HuH-7 (cell line): ENCODE measurements around the gene FHIT.

ENCODE experiments used
- DNase-seq: peaks from one replicate; pipeline ENCODE4 v3.0.0; 2011; ENCODE audit warnings: low spot score

The FHIT gene

GRCh38 chr3:60764870-60765269, 486.4 kb downstream of the FHIT start:
- DNase-seq: no peak

GRCh38 chr3:60760145-60760544, 491.1 kb downstream of the FHIT start:
- DNase-seq: no peak

GRCh38 chr3:60759439-60759838, 491.8 kb downstream of the FHIT start:
- DNase-seq: no peak

GRCh38 chr3:60758831-60759230, 492.4 kb downstream of the FHIT start:
- DNase-seq: no peak

GRCh38 chr3:60758171-60758570, 493.1 kb downstream of the FHIT start:
- no peak for DNase-seq

- no peak for DNase-seq
These were observed 493.5 kb downstream of the FHIT start for GRCh38 chr3:60757724-60758123.

- no peak for DNase-seq
These were observed 494.8 kb downstream of the FHIT start for GRCh38 chr3:60756241-60757030.

GRCh38 chr3:60755094-60755493, 496.2 kb downstream of the FHIT start:
- peak; percentile 20 for DNase-seq

GRCh38 chr3:60754617-60755016, 496.6 kb downstream of the FHIT start:
- DNase-seq: no peak

GRCh38 chr3:60752809-60753208, 498.4 kb downstream of the FHIT start:
- DNase-seq: no peak

- no peak for DNase-seq
These were observed 504.4 kb downstream of the FHIT start for GRCh38 chr3:60746695-60747416.

- DNase-seq: no peak
These were observed 505.1 kb downstream of the FHIT start for GRCh38 chr3:60746043-60746638.

- DNase-seq: no peak
These were observed 507.6 kb downstream of the FHIT start for GRCh38 chr3:60743631-60744164.

- peak; percentile 15 for DNase-seq
These were observed 508.6 kb downstream of the FHIT start for GRCh38 chr3:60742606-60743145.

- DNase-seq: no peak
These were observed 513.4 kb downstream of the FHIT start for GRCh38 chr3:60737633-60738399.

GRCh38 chr3:60730371-60730770, 520.9 kb downstream of the FHIT start:
- DNase-seq: no peak

- no peak for DNase-seq
These were observed 522.2 kb downstream of the FHIT start for GRCh38 chr3:60729056-60729455.

GRCh38 chr3:60728006-60728405, 523.2 kb downstream of the FHIT start:
- no peak for DNase-seq

GRCh38 chr3:60720736-60721135, 530.5 kb downstream of the FHIT start:
- no peak for DNase-seq

GRCh38 chr3:60716573-60716972, 534.7 kb downstream of the FHIT start:
- no peak for DNase-seq

GRCh38 chr3:60708191-60708975, 542.9 kb downstream of the FHIT start:
- DNase-seq: no peak
